Activated naive CD4-positive, alpha-beta T cell treated with Interleukin-2 at 50 U/mL for 16 hours (primary cell): ENCODE measurements around the gene RASAL2.
"Not testable (repeated sequence)": the region's sequence is repeated elsewhere in the genome, so short reads cannot be mapped to it uniquely, and the experiment has no call there.

Experiments used
- DNase-seq: peaks from one replicate; pipeline ENCODE4 v3.0.0-alpha.2; 2020

Gene RASAL2

DNA sequence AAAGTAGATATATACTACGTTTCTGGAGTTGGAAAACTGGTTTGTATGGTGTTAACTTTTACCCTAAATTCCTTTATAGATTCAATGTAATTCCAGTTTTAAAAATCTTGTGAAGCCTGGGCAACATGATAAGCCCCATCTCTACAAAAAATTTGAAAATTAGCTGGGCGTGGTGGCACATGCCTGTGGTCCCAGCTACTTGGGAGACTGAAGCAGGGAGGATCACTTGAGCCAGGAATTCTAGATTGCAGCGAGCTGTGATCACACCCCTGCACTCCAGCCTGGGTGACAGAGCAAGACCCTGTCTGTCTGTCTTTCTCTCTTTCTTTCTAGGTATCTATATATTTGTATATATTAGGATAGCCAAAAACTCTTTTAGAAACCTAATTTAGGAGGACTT is 260.9 kb downstream of the RASAL2 start:
- no peak for DNase-seq

DNA sequence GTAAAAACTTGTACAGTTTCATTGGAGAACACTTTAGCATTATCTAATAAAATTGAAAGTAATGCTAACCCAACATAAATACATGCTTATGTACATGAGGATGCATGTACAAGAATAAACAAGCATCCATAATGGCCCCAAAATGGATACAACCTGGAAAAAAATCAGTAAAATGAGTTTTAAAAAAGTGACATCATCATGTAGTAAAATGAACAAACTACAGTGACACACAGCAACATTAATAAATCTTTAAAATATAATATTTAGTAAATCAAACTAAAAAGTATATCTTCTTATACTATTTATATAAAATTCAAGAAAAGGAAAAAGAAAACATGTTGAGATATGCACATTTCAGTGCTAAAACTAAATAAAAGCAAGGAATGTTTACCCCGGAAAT is 262.4 kb downstream of the RASAL2 start:
- DNase-seq = no peak

DNA sequence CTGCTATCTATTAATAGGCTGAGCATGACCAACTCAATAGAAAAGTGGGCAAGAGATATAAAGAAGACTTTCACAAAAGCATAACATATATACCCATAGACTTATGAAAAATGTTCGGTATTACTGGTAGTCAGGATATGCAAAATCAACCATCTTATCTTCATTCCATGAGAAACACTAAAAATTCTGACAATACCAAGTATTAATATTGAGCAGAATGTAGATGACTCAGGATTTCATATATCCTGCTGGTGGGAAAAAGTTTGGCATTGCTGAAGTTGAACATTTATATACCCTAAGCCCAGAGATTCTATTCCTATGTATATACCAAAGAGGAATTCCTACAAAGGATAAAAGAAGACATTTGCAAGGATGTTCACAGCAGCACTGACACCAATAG is 264.6 kb downstream of the RASAL2 start:
- DNase-seq = no peak

DNA sequence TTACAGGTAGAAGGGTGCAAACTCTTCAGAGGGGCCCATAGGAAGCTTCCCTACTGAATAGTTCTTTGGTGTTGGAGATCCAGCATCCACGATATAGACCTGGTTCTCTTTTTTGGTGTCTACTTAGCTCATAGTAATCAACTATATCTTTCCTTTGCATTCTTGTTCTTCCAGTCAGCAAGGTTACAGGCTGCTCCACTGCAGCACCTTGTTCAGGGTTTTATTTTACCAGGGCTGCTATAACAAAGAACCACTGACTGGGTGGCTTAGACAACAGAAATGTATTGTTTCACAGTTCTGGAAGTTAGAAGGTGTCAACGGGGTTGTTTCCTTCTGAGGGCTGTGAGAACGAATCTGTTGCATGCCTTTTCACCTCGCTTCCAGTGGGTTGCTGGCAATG is 266.5 kb downstream of the RASAL2 start:
- no peak for DNase-seq

DNA sequence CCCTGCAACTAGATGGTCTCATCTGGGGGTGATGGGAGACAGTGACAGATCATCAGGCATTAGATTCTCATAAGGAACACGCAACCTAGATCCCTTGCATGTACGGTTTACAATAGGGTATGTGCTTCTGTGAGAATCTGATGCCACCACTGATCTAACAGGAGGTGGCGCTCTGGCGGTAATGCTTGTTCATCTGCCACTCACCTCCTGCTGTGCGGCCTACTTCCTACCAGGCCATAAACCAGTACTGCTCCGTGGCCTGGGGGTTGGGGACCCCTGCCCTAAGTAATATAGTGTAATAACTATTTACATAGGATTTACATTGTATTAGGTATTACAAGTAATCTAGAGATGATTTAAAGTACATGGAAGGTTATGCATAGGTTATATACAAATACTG is 267.9 kb downstream of the RASAL2 start:
- no peak for DNase-seq

DNA sequence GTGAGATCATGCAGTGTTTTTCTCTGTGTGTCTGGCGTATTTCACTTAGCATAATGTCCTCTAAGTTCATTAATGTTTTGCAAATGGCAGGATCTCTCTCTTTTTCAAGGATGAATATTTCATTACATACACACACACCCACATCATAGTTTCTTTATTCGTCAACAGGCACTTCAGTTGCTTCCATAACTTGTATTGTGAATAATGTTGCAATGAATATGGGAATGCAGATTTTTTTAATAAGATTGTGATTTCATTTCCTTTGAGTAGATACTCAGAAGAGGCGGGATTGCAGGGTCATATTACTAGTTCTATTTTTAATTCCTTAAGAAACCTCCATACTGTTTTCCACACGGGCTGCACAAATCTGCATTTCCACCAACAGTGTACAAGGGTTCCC is 268.8 kb downstream of the RASAL2 start:
- no peak for DNase-seq

DNA sequence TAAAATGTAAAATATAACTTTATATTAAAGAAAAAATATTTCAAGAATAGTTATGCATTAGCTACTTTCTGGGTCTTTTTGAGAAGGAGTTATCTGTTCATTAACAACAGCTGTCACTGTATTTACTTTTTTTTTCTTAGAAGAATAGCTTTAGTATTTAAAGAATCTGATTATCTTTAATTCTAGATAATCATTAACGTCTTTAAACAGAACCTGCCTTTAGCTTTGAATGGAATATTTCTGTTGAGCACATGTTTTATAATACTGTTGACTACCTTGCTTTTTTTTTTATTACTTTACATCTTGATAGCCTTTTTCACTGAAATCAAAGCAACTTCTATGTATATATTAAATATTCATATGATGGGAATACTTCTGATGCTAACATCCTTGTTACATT is 270.9 kb downstream of the RASAL2 start:
- DNase-seq = no peak

DNA sequence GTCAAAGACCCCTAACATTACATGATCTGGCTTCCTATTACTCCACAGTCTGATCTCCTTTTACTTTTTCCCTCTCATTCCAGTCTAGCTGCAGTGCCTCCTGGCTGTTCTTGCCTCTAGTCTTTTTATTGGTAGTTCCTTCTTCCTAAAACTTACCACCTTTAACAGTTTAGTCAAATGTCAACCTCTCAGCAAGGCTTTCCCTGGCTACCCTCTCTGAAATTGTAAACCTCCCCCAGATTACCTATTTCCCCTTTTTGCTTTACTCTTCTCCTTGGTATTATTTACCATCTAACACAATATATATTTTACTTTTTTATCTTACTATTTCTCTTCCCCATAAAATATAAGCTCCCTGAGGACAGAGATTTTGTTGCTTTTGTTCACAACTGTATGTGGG is 273.2 kb downstream of the RASAL2 start:
- no peak for DNase-seq

DNA sequence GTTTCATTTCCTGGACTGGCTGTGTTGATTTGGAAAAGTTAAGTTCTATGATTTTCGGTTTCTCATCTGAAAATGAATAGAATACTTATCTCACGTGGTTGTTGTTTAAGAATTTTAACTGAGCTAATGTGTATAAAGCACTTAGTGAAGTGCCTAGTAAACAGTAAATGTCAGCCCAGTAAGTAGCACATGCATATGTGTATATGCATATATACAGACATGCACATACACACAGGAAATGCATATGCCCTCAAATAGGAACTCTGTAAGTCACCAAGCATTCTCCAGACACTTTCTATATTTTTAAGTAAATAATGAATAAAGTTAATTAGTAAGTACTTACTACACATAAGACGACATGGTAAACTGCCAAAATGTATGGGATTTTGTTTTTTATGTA is 274.3 kb downstream of the RASAL2 start:
- no peak for DNase-seq

DNA sequence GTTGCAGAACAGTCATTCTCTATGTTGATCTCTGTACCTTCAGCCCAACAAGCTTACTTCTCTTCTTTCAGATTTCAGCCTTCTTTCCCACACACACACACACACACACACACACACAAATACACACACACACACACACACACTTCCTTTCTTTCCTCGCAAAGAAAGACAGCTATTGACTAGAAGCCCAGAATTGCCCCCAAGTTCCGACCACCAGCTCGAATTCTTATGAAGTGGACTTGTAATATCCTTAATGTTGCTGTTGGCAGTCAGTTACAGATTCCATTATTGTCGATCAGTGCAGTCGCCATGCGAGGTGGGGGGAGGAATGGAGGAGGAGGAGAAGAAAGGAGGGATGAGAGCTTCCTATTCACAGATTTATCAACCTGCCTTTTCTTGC is 277.3 kb downstream of the RASAL2 start:
- no peak for DNase-seq

DNA sequence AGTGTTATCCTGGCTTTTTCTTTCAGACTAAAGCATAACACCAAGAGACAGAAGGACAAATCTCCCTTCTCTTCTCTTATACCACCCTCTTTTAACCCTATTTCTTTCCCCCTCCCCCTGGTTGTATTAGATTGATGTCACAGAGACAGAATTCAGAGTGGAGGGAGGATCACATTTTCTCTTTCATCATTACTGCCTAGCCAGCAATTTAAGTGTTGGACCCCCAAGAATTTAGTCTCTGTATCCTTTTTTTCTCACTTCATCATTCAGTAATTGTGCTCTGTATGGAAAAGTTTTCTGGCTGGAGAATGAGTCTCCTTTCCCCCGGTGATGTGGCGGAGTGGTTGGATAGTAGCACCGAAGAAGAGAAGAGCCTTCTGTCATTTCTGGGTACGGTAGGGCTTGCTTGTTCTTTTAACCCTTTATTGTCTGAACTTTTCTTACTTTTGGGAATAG is 278.1 kb downstream of the RASAL2 start:
- DNase-seq = no peak

DNA sequence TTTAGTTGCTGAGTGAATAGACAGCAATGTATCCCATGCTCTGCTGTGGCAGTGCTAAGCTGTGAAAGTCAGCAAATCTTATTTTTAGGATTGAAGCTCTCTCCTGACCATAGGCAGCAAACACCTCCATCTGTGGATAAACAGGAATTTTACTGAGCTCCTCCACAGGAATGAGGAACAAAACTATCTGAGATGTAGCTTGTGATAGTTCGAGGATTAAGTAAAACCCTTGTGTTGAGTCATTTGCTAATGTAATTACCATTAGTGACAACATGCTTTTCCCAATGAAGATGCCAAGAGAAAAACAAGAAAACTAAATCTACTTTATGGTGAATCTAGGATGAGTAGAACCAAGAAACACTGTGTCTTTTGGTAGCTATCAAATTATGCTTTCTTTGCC is 280.1 kb downstream of the RASAL2 start:
- DNase-seq = no peak

DNA sequence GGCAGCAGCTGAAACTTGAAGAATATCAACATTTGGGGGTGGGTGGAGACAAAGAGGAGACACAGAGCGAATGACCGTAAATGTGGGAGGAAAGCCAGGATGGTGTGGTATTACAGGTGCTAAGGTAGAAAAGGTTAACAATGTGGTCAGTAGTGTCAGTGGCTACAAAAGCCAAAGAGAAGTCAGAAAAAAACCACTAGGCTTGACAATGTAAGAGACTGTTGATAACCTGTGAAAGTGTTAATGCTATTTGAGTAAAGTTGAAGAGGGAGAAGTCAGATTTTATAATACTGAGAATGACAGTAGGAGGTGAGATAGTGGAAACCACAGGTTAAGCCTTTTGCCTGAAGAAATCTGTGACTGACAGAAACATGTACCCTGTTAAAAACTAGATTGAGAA is 282.1 kb downstream of the RASAL2 start:
- no peak for DNase-seq

DNA sequence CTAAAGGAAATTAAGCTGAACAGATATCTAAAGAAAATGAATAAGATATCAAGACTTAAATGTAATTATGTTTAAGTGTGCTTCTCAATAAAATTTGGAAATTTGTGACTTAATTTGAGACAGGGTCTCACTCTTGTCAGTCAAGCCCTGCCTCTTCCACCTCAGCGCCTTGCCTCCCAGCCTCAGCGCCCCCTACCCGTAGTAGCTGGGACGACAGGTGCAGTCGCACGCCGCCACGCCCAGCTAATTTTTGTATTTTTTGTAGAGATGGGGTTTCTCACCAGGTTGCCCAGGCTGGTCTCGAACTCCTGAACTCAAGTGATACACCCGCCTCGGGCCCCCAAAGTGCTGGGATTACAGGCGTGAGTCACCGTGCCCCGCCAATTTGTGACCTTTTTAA is 285.9 kb downstream of the RASAL2 start:
- no peak for DNase-seq

DNA sequence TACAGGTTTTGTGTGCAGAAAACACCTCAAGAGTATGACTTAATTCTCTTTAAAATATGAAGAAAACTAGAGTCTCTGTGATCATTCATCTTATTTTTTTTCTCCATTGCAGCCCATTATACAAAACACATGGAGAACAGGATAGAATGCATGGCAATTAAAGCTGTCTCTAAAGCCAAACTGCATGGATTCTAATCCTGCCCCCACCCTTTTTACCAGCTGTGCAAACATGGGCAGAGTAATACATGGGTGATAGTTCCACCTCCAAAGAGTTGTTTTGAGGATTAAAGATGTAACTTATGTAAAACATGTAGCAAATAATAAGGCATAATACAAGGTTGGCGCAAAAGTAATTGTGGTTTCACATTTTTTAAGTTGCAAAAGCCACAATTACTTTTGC is 288.5 kb downstream of the RASAL2 start:
- DNase-seq = no peak

DNA sequence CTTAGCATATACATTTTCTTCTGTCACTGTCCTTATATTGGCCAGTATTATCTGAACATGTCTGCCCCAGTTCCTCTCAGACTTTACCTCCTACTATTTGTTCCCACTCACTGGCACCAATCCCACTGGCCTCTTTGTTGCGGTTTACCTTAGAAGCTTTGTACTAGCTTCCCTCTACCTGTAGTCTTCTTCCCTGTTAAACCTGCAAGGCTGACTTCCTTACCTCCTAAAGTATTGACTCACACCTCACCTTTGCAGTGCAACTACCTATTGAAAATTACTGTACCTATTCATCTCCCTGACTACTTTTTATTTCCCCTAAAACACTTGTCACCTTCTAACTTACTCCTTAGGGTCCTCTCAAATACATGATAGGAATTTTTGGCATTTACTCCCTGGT is 291.8 kb downstream of the RASAL2 start:
- no peak for DNase-seq

DNA sequence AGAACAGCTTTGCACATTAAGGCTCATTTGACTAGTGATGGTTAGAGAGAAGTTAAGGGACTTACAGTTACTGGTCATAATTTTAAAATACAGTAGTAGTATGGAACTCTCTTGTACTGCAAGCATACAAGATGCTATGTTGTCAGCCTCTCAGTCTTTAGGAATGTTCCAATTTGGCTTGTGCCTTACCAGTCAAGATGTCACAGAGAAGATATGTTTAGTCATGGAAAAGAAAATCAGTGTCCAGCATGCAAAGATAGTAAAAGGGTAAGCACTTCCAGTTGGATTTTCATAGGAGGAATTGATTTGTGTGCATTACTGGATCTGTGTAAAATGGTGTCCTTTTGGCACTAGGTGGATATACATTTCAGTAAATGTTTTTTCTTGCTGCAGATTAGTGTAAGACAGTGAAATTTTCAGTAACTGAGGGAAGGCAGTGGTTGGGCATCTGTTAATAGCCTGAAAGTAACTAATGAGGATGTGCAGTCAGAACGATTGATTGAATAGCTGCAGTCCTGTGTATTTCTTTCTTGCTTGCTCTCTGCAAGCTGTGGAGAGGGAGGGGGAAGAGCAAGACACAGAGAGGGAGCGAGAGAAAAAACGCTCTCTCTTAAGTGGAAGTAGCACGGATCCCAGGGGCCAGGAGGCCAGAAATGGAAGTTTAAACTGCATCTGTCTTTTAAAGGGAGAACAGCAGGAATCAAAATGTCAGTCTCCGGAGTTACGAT is 294.7 kb downstream of the RASAL2 start:
- no peak for DNase-seq

DNA sequence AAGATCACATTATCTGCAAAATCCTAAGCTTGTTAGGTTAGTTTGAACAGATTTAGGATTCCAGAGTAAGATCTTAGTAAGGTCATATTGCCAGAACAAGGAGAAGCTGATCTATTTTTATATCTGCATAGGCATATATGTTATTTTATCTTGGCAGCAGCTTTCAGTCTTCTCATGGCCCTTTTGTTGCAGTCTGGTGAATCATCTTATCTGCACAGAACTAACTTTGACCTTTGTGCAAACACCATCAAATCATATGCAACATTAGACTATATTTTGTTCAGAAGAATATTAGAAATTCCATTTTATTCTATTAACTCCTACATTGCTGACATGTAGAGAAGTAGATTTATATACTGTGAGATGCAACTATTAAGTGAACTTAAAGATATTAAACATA is 295.5 kb downstream of the RASAL2 start:
- no peak for DNase-seq

DNA sequence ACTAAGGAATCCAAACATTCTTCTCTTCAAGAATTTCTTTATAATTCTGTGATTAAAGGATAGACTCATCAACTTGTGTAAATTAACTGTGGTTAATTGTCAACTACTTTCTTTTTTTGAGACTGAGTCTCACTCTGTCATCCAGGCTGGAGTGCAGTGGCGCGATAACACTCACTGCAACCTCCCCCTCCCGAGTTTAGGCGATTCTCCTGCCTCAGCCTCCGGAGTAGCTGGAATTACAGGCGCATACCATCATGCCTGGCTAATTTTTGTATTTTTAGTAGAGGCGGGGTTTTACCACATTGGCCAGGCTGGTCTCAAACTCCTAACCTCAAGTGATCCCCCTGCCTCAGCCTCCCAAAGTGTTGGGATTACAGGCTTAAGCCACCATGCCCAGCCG is 296.4 kb downstream of the RASAL2 start:
- not testable (repeated sequence) for DNase-seq

DNA sequence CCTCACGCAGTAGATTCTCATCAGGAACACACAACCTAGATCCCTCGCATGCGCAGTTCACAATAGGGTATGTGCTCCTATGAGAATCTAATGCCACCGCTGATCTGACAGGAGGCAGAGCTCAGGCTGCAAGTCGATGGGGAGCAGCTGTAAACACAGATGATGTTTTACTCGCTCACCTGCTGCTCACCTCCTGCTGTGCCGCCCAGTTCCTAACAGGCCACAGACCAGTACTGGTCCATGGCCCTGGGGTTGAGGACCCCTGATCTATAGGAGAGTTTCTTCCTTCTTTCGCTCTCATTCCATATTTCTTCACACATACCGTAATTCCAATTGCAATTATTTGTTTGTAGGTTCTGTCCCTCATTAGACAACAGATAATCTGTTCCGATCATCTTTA is 299.5 kb downstream of the RASAL2 start:
- no peak for DNase-seq

DNA sequence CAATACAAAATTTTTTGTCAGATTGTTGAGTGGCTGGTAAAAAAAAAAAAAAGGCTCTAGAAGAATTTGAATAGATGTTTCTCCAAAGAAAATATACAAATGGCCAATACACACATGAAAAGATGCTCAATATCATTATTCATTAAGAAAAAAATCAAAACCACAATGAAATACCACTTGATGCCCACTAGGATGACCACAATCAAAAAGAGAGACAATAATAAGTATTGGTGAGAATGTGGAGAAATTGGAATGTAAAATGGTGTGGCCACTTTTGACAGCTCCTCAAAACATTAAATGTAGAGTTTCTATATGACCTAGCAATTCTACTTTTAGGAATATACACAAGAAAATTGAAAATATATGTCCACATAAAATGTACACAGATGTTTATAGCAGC is 302.9 kb downstream of the RASAL2 start:
- DNase-seq = no peak

DNA sequence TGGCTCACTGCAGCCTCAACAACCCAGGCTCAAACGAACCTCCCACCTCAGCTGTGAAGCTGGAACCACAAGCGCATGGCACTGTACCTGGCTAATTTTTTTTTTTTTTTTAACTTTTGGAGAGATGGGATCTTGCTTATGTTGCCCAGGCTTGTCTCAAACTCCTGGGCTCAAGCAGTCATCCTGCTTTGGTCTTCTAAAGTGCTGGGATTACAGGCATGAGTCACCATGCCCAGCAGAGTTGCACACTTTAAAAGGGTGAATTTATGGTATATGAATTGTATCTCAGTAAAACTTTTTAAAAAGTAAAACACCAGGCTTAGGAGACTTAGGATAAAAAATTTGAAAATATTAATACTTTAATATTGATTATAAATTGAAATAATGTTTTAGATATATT is 303.8 kb downstream of the RASAL2 start:
- DNase-seq = no peak

DNA sequence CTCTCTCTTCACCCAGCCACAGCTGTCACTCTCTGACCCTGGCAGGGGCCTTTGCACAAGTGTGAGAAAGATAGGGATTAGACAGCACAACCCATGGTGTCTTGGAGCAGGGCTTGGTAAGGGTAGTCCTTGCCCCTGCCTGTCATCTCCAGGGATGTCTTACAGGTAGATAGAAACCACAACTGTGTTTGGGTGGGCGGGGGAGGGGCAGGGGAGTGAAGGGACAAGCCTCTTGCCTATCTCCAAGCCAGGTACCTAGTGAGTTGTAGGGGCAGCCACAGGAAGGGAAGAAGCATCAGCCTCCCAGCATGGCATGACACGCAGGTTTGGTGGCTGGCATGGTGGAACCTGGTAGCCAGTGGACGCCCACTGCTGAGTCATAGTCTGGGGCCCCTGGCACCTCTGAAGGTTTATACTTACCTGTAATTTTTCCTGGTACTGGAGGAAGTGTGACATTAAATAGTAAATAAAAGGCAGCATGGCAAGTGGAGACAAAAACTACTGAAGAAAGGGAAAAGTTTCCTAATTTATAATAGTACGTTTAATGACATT is 305.3 kb downstream of the RASAL2 start:
- no peak for DNase-seq

DNA sequence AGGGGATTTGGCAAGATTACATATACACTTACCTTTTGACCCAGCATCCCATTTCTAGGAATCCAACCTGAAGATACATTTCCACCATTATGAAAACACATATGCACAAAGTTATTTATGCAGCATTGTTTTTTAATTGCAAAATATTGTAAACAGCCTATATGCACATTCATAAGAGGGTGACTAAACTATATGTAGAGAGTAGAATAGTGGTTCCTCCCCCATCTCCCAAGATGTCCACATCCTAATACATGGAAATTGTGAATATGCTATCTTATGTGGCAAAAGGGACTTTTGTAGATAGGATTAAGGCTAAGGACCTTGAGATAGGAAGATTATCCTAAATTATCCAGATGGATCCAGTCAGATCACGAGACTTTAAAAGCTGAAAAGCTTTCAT is 311.2 kb downstream of the RASAL2 start:
- no peak for DNase-seq

DNA sequence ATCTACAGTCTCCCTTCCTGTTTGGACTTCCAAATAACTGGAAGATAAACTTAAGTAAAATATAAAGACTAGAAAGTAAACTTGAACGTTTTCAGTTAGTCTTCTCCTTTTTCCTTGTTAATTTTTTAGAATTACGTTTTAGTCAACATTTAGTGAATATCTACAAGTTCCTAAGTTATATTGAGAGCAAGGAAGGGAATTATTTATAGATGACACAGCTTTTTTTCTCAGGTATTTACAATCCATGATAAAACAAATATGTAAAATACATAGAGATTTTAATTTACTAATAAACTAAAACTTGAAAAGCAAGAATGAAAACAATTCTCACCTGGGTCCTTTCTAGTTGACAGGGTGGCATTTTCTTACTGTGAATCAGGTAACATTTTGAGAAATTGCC is 313.3 kb downstream of the RASAL2 start:
- DNase-seq = no peak
